ENCODE results near the gene SPPL3.
"Not testable (repeated sequence)": the region's sequence is repeated elsewhere in the genome, so short reads cannot be mapped to it uniquely, and the experiment has no call there.

Gene SPPL3

GRCh38 chr12:120904197-120904773, at the start of gene SPPL3:
Gene SPPL3 (minus strand): TSS chr12:120904358. CDS start chr12:120903867, 491 bp downstream.
- DNase-seq, result peak; percentile 59

- DNase-seq, result no peak
These were observed 46.6 kb upstream of the SPPL3 start for GRCh38 chr12:120950807-120951206.

GRCh38 chr12:120950260-120950799, 46.2 kb upstream of the SPPL3 start:
- DNase-seq, result not testable (repeated sequence)

GRCh38 chr12:120945516-120945915, 41.4 kb upstream of the SPPL3 start:
- not testable (repeated sequence) for DNase-seq

GRCh38 chr12:120944645-120945217, 40.6 kb upstream of the SPPL3 start:
- DNase-seq, result no peak

GRCh38 chr12:120943482-120943881, 39.3 kb upstream of the SPPL3 start:
- no peak for DNase-seq

- no peak for DNase-seq
These were observed 37.8 kb upstream of the SPPL3 start for GRCh38 chr12:120941846-120942405.

GRCh38 chr12:120941412-120941811, 37.3 kb upstream of the SPPL3 start:
- DNase-seq, result no peak

GRCh38 chr12:120940799-120941198, 36.6 kb upstream of the SPPL3 start:
- DNase-seq, result no peak

GRCh38 chr12:120940006-120940405, 35.8 kb upstream of the SPPL3 start:
- no peak for DNase-seq

GRCh38 chr12:120939523-120939922, 35.4 kb upstream of the SPPL3 start:
- no peak for DNase-seq

GRCh38 chr12:120938496-120938895, 34.3 kb upstream of the SPPL3 start:
- DNase-seq, result no peak

GRCh38 chr12:120936197-120936596, 32.0 kb upstream of the SPPL3 start:
- DNase-seq, result no peak

- no peak for DNase-seq
These were observed 29.6 kb upstream of the SPPL3 start for GRCh38 chr12:120933786-120934185.

GRCh38 chr12:120932956-120933526, 28.9 kb upstream of the SPPL3 start:
- no peak for DNase-seq

- no peak for DNase-seq
These were observed 27.9 kb upstream of the SPPL3 start for GRCh38 chr12:120932058-120932457.

- DNase-seq, result no peak
These were observed 25.9 kb upstream of the SPPL3 start for GRCh38 chr12:120930032-120930431.

GRCh38 chr12:120928864-120929652, 24.9 kb upstream of the SPPL3 start:
- DNase-seq, result no peak

- DNase-seq, result no peak
These were observed 21.8 kb upstream of the SPPL3 start for GRCh38 chr12:120925740-120926563.

GRCh38 chr12:120922279-120922678, 18.1 kb upstream of the SPPL3 start:
- DNase-seq, result no peak

GRCh38 chr12:120921637-120922036, 17.5 kb upstream of the SPPL3 start:
- no peak for DNase-seq

- no peak for DNase-seq
These were observed 16.0 kb upstream of the SPPL3 start for GRCh38 chr12:120920178-120920577.
